ENCODE results near the gene KCNIP4. TPM values are rescaled to one million over a fixed set of nuclear protein-coding genes. Genes with fewer than 3 reads are reported as not detected.

The KCNIP4 gene
- polyA plus RNA-seq, 5 donors = 2.2 to 5.2 (median 4.9) TPM

DNA sequence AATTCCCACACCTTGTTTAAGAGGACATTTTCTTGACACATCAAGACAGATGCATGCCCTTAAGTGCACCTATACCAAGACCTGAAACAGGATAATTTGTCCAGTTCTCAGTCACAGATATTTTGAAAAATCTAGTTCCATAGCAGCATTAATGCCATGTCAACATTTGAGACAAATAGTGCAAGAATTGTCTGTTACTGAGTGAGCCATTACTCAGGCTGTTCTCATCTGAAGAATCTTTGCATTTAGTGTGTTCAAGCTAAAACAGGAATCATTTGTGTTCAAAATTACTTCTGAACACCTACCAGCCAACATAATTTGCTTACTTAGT is 354.9 kb downstream of the KCNIP4 start:
- DNase-seq = no peak

DNA sequence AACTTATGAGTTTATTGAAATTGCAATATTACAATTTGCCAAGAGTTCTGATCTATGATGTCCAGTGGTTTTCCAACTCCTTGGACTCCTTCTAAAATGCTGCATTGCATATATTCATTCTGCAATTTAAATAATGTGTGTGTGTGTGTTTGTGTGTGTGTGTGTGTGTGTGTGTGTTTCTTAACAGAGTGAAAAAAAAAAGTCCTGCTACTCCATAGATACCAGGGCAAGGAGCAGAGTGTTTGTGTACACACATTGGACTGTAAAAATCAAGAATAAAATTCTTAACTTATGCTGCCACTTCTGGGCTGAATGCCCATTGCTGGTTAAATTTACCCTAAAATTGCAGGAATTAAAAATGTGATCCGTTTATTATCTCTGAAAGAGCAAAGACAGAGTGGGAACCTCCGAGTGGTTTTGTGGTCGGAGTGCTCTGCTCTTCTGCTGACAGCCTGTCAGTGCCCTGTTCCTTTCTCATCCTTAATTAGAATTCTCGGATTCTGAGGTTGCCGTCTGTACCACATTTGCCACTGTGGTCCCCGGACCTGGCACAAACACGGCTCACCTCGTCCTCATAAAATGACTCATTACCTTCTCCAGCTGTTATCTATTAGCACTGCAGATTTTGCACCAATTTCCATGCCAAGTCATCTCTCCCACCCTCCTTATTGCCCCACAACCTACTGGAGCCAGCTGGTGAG is 355.5 kb downstream of the KCNIP4 start:
- DNase-seq = no peak

- DNase-seq = no peak
These were observed 371.5 kb downstream of the KCNIP4 start for GRCh38 chr4:21577056-21577455.

- DNase-seq = no peak
These were observed 377.5 kb downstream of the KCNIP4 start for GRCh38 chr4:21571100-21571499.

DNA sequence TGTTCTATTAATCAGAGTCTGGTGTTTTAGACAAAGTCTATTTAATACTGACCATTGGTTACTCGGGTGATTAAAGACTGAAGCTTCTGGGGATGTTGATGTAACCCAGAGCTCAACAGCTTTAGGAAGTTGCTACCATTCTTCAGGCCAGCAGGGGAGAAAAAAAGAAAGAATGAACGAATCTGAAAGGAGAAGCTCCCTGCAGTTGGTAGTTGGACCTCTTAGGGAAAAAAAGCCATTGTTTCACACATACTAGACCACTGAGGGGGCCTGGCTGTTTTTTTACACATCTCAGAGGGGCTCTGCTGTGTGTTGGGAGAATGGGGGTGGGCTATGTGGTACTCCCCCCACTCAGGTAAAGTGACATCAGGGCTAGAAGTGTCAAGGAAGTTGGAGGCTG is 378.9 kb downstream of the KCNIP4 start:
- no peak for DNase-seq

- DNase-seq = no peak
These were observed 393.5 kb downstream of the KCNIP4 start for GRCh38 chr4:21555083-21555482.

- DNase-seq = no peak
These were observed 394.1 kb downstream of the KCNIP4 start for GRCh38 chr4:21554500-21554899.

DNA sequence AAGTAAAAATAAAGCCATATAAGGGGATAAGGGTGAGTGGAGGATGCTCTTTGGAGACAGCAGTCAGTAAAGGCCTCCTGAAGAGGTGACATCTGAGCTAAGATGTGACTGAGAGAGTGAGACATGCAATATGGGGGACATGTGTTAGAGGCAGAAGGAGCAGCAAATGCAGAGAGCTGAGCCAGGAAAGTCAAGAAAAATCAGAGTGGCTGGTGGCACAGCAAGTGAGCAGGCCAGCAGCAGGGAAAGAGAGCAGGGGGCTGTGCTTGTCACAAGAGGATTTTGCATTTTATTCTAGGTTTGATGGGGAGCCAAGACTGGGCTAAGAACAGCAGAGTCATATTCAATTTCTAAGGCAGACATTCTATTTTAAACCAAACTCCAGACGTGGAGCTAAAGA is 394.5 kb downstream of the KCNIP4 start:
- no peak for DNase-seq

GRCh38 chr4:21552455-21552854 is 396.1 kb downstream of the KCNIP4 start:
- no peak for DNase-seq

DNA sequence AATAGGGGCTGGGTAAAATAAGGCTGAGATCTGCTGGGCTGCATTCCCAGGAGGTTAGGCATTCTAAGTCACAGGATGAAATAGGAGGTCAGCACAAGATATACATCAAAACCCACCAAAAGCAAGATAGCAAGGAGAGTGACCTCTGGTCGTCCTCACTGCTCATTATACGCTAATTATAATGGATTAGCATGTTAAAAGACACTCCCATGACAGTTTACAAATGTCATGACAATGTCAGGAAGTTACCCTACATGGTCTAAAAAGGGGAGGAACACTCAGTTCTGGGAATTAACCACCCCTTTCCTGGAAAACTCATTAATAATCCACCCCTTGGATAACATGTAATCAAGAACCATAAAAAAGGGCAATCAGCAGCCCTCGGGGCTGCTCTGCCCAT is 403.6 kb downstream of the KCNIP4 start:
- DNase-seq = no peak

DNA sequence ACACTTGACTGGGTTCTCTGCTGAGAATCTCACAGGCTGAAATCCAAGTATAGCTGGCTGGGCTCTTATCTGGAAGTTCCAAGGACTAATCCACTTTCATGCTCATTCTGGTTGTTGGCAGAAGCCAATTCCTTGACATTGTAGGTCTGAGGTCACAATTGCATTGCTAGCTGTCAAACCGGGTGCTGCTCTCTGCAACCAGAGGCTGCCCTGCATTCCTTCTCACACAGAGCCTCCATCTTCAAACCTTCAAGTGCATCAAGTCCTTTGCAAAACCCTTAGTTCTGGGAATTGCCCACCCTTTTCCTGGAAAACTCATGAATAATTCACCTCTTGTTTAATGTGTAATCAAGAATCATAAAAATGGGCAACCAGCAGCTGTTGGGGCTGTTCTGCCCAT is 404.2 kb downstream of the KCNIP4 start:
- DNase-seq = no peak

DNA sequence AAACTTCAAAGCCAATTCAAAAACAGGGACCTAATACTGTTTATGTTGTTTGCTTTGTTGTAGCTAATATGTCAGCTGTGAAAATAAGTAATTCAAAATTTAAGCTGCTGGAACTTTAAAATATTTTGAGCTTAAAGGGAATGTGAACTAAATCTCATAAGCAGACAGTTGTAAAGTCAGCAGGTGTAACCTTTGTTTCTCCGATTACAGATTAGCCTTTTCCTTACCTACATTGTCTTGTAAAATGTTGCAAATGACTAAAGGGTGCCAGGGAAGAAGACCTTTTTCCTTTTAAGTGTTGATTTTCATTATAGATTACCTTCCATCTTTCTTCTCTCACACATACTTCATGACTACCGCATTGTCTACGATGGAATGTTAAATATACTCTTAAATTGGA is 405.1 kb downstream of the KCNIP4 start:
- no peak for DNase-seq

- no peak for DNase-seq
These were observed 412.7 kb downstream of the KCNIP4 start for GRCh38 chr4:21535898-21536297.

GRCh38 chr4:21531048-21531447 is 417.5 kb downstream of the KCNIP4 start:
- DNase-seq = no peak

DNA sequence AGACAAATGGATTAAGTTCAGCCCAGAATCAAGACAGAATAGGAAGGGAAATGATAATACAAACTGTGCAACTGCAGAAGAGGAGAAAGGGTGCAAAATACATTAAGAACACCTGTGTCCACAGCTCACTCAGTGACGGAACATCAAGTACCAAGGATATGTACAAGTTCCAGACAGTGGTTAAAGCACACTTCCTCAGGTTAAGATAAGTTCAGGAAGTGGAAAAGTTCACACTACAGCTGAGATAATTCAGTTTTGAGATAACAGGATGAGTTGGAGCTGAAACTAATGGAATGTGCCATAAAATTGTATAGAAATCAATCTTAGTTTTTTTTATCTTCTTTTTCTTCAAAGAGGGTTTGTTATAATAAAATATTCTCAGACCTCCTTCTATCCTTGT is 419.4 kb downstream of the KCNIP4 start:
- DNase-seq = no peak

- no peak for DNase-seq
These were observed 426.3 kb downstream of the KCNIP4 start for GRCh38 chr4:21522296-21522695.

DNA sequence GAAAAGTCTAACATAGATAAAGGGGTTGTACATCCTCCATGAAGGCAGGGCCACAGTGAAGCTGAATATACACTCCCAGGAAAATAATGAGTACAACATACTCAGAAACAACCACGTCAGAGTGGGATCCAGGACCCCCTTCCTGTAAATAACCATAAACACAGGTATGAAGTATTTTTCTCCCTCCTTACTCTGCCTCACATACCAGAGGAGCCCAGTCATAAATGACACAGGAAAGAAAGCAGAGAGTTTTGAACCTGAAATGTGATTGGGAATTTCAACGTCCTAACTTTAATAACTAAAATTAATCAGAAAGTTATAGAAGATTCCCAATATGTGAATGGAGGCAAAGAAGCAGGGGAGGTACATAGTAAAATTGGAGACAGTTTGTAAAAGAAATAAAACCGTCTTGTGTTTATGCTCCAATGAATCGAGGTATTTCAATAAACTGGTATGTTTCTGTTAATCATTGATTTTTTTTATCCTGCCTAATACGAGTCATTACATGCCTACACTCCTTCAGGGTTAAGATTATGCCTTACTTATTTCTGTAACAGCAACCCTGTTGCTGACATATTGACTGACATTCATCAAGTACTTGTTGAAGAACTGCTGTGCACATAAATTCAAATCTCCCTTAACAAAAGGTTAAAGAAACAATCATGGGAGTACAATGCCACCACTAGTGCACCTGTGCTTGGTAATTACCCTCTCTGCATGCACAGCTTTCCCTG is 431.3 kb downstream of the KCNIP4 start:
- DNase-seq = no peak

DNA sequence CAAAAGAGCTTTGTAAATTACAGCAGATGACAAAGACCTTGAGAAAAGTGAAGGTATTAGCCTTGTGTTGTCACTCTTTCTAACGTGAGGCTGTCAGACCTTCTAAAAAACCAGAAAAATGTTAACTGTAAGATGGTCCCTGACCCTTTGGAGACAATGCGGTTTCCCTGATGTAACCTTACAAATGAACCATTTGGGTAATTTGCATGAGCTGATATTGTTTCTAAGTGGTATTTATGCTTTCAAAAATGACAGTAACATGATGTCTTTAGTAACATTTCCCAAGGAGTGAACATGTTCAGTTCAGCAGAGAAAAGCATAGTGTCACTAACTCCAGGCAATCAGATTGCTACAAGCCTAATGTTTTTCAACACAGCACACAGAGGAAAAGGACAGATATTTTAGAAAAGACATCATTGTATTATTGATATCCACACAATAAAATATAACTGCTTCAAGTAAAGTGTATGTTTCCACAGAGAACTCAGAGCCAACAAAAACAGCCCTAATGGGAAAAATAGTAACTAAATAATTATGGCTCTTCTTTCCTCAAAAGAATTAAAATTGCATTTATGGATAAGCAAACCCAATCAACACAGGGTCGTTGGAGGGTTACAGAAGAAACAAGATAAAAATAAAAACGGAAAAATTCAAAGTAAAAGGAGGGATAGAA is 434.4 kb downstream of the KCNIP4 start:
- no peak for DNase-seq

DNA sequence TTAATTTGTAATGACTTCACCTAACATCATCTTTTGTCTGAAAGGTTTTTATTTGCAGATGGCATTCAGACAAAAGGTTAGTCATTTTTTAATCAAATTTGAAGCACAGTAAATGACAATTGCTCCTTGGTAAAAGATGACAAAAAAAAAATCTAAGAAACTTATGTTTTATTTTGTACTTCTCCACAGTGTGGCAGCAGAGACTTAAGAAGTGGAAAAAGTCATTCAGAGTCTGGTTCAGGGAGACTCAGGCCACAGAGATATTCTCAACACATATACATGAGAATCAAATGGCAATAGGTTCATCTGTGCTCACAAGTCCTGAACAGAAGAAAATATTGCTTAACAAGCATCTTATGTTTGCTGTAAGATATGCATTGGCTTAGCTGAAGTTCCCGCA is 436.2 kb downstream of the KCNIP4 start:
- DNase-seq = peak; percentile 12 to 21

DNA sequence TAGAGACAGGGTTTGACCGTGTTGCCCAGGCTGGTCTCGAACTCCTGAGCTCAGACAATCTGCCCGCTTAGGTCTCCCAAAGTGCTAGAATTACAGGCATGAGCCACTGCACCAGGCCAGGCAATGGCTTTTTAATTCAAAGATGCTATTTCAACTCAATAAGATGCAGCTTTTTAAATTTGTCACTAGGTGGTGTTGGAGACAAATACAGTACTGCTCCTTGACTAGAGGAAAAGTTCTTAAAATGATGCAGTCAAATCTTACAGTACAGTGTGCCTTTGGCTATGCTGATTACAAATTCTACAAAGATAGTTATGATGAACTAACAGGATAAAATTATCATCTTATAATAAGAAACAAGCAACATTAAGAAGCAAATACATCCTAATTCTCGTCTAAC is 441.1 kb downstream of the KCNIP4 start:
- DNase-seq = no peak

- no peak for DNase-seq
These were observed 457.9 kb downstream of the KCNIP4 start for GRCh38 chr4:21490682-21491081.

- peak in 1 of 2 donors; percentile 6 for DNase-seq
These were observed 471.8 kb downstream of the KCNIP4 start for GRCh38 chr4:21476757-21477156.

DNA sequence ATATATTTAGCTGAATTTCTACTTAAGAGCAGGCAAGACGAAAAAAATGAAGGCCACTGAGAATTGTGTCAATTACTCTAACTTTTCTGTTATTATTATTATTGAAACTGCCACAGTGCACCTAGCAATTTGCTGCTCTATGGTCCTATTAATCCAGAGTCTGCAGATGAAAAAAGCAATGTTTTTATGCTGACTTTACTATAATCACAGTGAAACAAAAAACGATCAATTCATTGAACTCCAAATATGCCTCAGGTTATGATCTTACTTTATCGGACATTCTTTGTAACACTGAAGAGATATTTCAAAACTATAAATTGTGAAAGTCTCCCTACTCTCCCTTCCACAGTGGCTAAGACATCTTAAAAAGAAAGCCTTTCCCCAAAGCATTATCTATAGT is 474.4 kb downstream of the KCNIP4 start:
- no peak for DNase-seq

Measured in right lung (tissue), 5 donors.